Gastroesophageal sphincter (tissue), 3 donors: ENCODE measurements around the gene HERC2.
"Not testable (repeated sequence)": the region's sequence is repeated elsewhere in the genome, so short reads cannot be mapped to it uniquely, and the experiment has no call there.

Experiments used
- EP300 ChIP-seq: sonication (generic); formaldehyde crosslinking; IDR thresholded peaks from one replicate; pipeline ENCODE4 v1.6.1; 2017; ENCODE audit warnings: antibody characterized with exemption, mild to moderate bottlenecking
- POLR2A ChIP-seq, 2 donors: fragments of 450-650 bp; IDR thresholded peaks; one replicate each; pipeline ENCODE4 v1.6.1; 2017; ENCODE audit warnings: antibody characterized with exemption in 2 of 2, mild to moderate bottlenecking in 2 of 2, moderate library complexity in 1 of 2
- POLR2AphosphoS5 ChIP-seq: sonication (generic); formaldehyde crosslinking; IDR thresholded peaks from one replicate; pipeline ENCODE4 v1.6.1; 2017; ENCODE audit warnings: antibody characterized with exemption
- TF ChIP-seq, protein P1 (sequence below), 4 experiments: fragments of 200-600 bp in 2 of 4; fragments of 450-650 bp in 2 of 4; sonication (generic) in 1 of 4; IDR thresholded peaks; one replicate each; pipeline ENCODE4 v1.5.1; 2017 to 2019; ENCODE audit warnings: antibody characterized with exemption in 4 of 4, mild to moderate bottlenecking in 2 of 4, moderate library complexity in 2 of 4

DNA sequence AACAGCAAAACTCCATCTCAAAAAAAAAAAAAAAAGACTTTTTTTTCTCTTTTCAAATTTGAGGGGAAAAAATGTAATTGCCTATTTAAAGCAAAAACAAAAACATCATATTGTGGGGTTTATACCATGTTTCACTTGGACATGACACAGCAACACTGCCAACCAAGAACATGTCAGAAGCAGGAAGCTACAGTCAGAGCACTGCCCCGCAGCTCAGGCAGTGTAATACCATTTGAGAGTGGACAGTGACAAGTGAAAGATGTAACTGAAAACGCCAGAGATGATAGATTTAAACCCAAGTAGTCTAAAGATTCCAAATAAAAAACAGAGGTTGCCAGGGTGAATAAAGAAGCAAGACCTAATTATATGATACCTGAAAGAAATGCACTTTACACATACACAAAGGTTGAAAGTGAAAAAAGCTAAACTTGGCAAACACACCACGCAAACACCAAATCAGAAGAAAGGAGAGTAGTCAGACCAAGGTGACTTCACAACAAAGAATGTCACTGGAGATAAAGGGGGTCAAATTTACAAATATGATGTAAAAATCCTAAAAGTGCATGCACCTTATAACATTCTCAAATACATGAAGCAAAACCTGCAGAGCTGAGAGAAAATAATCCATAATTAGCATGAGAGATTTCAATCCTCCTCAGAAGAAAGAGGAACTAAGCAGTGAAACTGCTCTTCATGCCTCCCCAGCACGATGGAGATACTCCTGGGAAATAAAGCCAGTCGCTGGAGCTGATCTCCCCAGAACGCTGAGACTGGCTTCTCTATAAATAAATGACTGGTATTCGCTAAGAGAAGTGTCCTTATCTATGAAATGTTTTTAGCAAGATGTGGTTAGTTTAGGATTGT is 32.9 kb downstream of the HERC2 start:
- TF ChIP-seq POLR2A (IDR thresholded peaks at IDR 0.05); EP300; POLR2AphosphoS5: not testable (repeated sequence)
- TF ChIP-seq, protein P1, sequence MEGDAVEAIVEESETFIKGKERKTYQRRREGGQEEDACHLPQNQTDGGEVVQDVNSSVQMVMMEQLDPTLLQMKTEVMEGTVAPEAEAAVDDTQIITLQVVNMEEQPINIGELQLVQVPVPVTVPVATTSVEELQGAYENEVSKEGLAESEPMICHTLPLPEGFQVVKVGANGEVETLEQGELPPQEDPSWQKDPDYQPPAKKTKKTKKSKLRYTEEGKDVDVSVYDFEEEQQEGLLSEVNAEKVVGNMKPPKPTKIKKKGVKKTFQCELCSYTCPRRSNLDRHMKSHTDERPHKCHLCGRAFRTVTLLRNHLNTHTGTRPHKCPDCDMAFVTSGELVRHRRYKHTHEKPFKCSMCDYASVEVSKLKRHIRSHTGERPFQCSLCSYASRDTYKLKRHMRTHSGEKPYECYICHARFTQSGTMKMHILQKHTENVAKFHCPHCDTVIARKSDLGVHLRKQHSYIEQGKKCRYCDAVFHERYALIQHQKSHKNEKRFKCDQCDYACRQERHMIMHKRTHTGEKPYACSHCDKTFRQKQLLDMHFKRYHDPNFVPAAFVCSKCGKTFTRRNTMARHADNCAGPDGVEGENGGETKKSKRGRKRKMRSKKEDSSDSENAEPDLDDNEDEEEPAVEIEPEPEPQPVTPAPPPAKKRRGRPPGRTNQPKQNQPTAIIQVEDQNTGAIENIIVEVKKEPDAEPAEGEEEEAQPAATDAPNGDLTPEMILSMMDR (IDR thresholded peaks at IDR 0.05), result not testable (repeated sequence)
